Measurements from ENCODE around the gene SHISA6. TPM values are rescaled to one million over a fixed set of nuclear protein-coding genes. Genes with fewer than 3 reads are reported as not detected.

Gene SHISA6
- polyA plus RNA-seq, 1 donor (not counting 4 experiments of a cell fraction or from before 2014, with no cell fraction given) = 2.2 TPM

- H3K9me1 ChIP-seq (ENCODE audit: control insufficient read depth, extremely low read depth, insufficient read depth, low read length) = no peaks in the 10 kb centered on the region
- H3K4me2 ChIP-seq (ENCODE audit: control insufficient read depth, extremely low read depth, insufficient read depth, low read depth, low read length) = no peak overlapping the region
- no peak for FAIRE-seq
- no peaks in the 10 kb centered on the region for H3K4me1 ChIP-seq (ENCODE audit: control insufficient read depth, extremely low read depth, insufficient read depth, low read length)
- no peak overlapping the region for H3K4me3 ChIP-seq (ENCODE audit: control insufficient read depth in 2 of 3, extremely low read depth in 1 of 3, insufficient read depth in 2 of 3, low read depth in 1 of 3, low read length in 3 of 3)
- dilution Hi-C loops (cut with MboI; ENCODE audit: extremely low pct_ligation_motif_present, low sequenced_read_pairs) = no loop called here
- H3K9me3 ChIP-seq (ENCODE audit: control insufficient read depth, low read depth, low read length) = no peaks in the 10 kb centered on the region
- H3K36me3 ChIP-seq (ENCODE audit: control insufficient read depth in 2 of 2, extremely low read depth in 1 of 2, insufficient read depth in 2 of 2, low read length in 2 of 2) = no peaks in the 10 kb centered on the region
- H3K79me2 ChIP-seq (ENCODE audit: control insufficient read depth, insufficient read depth, low read length) = no peaks in the 10 kb centered on the region
- no peak overlapping the region for H3K27ac ChIP-seq (ENCODE audit: control insufficient read depth, insufficient read depth, low read length)
- H3K27me3 ChIP-seq (ENCODE audit: control insufficient read depth, extremely low read depth, insufficient read depth, low read length) = no peaks in the 10 kb centered on the region
- H4K20me1 ChIP-seq (ENCODE audit: control insufficient read depth, extremely low read depth, insufficient read depth, low read length) = no peaks in the 10 kb centered on the region
- DNase-seq (ENCODE audit: low read depth, low spot score) = no peak
- no peak overlapping the region for H3K9ac ChIP-seq (ENCODE audit: control insufficient read depth, extremely low read depth, insufficient read depth, low read length)
- H2AFZ ChIP-seq (ENCODE audit: control insufficient read depth, low read length) = no peak overlapping the region
- TF ChIP-seq CTCF (optimal IDR thresholded peaks at IDR 0.05 in 1 of 3, IDR thresholded peaks at IDR 0.05 in 1 of 3, conservative IDR thresholded peaks at IDR 0.05 in 1 of 3; ENCODE audit: extremely low read depth in 1 of 3, insufficient read depth in 2 of 3, low read length in 3 of 3) = no peak
- no peak for TF ChIP-seq EZH2 (IDR thresholded peaks at IDR 0.05; ENCODE audit: low read length)
These were observed 83.0 kb downstream of the SHISA6 start for GRCh38 chr17:11324021-11324420.

DNA sequence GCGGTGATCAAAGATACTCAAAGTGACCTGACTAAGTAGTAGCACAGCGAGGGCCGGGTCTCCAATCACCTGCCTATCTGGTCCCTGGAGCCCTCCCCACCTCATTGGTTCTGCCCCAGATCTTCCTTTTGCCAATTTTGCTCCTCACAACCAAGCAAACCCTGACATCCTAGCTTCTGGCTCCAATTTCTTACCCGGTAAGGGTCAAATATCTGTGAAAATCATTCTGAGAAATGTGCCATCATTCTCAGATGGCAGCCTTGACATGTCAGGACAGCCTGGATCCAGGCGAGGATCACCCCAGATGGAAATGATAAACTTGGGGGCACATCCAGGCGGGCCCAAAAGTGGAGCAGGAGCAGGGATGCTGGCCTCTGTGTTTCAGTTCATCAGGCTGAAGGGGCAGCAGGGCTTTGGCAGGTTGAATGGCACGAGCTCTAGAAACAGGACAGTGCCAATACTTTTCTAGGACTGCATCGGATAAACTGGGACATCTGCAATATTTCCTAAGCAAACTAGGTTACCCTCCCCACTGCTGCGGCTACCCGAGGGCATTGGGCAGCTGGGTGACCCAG is 83.9 kb downstream of the SHISA6 start:
- dilution Hi-C loops (cut with MboI; ENCODE audit: extremely low pct_ligation_motif_present, low sequenced_read_pairs) = no loop called here
- Histone ChIP-seq H3K4me1 (ENCODE audit: control insufficient read depth, extremely low read depth, insufficient read depth, low read length) (no peaks in the 10 kb centered on the region), H3K4me2 (ENCODE audit: control insufficient read depth, extremely low read depth, insufficient read depth, low read depth, low read length) (no peak overlapping the region), H3K9me3 (ENCODE audit: control insufficient read depth, low read depth, low read length) (no peaks in the 10 kb centered on the region), H3K9me1 (ENCODE audit: control insufficient read depth, extremely low read depth, insufficient read depth, low read length) (no peaks in the 10 kb centered on the region), H3K36me3 (ENCODE audit: control insufficient read depth in 2 of 2, extremely low read depth in 1 of 2, insufficient read depth in 2 of 2, low read length in 2 of 2) (no peaks in the 10 kb centered on the region), H4K20me1 (ENCODE audit: control insufficient read depth, extremely low read depth, insufficient read depth, low read length) (no peaks in the 10 kb centered on the region), H3K27ac (ENCODE audit: control insufficient read depth, insufficient read depth, low read length) (no peak overlapping the region), H2AFZ (ENCODE audit: control insufficient read depth, low read length) (no peak overlapping the region), H3K79me2 (ENCODE audit: control insufficient read depth, insufficient read depth, low read length) (no peaks in the 10 kb centered on the region), H3K4me3 (ENCODE audit: control insufficient read depth in 2 of 3, extremely low read depth in 1 of 3, insufficient read depth in 2 of 3, low read depth in 1 of 3, low read length in 3 of 3) (no peak overlapping the region), H3K27me3 (ENCODE audit: control insufficient read depth, extremely low read depth, insufficient read depth, low read length) (no peaks in the 10 kb centered on the region), H3K9ac (ENCODE audit: control insufficient read depth, extremely low read depth, insufficient read depth, low read length) (no peak overlapping the region)
- DNase-seq (ENCODE audit: low read depth, low spot score) (no peak), FAIRE-seq (no peak)
- TF ChIP-seq EZH2 (IDR thresholded peaks at IDR 0.05; ENCODE audit: low read length) (no peak), CTCF (optimal IDR thresholded peaks at IDR 0.05 in 1 of 3, IDR thresholded peaks at IDR 0.05 in 1 of 3, conservative IDR thresholded peaks at IDR 0.05 in 1 of 3; ENCODE audit: extremely low read depth in 1 of 3, insufficient read depth in 2 of 3, low read length in 3 of 3) (no peak)
